ENCODE data around the gene FRMD8.

Gene FRMD8

DNA sequence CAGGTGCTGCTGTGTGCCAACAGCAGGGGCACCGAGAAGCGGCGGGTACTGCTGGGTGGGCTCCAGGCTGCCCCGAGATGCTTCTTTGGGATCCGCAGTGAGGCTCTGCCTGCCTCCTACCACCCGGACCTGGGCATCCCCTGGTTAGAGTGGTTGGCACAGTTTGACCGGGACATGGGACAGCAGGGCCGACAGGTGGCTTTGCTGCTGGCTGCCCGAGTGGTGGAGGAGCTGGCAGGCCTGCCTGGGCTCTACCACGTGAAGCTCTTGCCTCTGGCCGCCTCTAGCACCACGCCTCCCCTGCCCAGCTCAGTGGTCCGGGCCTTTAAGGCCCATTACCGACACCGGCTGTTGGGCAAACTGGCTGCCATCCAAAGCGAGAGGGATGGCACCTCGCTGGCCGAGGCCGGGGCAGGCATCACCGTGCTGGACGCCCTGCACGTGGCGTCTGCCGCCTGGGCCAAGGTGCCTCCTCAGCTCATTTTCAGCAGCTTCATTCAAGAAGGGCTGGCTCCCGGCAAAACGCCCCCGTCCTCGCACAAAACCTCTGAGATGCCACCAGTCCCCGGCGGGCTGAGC lies 30.0 kb upstream of the FRMD8 start:
- no peak overlapping the region for H3K4me3 ChIP-seq (ENCODE audit: low read length)
- no peaks in the 10 kb centered on the region for H3K27me3 ChIP-seq (ENCODE audit: insufficient read depth, low read length)
- no peaks in the 10 kb centered on the region for H3K9me3 ChIP-seq (ENCODE audit: low read length)
- peaks cover 34% of the 10 kb centered on the region for H3K4me1 ChIP-seq (ENCODE audit: insufficient read depth, low read length)
- peaks cover 13% of the 10 kb centered on the region for H3K36me3 ChIP-seq (ENCODE audit: insufficient read depth, low read length)
- H2AFZ ChIP-seq (ENCODE audit: low read depth, low read length): no peak overlapping the region

DNA sequence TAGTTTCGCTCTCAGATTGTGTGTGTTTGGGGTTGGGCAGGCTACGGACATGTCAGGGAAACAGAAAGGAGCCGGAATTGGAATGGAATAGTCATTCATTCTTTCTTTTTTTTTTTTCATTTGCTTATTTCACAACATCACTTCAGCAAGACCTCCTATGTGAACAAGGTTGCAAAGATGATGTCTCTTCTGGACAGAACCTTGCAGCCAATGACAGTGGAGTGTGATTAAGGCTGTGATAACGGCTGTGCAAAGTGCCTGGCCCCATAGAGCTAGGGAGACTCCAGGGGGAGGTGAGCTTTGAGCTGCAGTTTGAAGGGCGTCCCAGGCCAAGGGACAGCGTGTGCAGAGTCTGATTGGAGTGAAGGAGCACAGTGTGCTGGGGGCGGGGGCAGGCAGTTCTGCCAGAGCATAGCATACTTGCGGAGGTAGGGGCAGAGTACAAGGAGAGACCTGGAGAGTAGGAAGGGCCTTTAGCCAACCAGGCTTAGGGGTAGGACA lies 28.5 kb upstream of the FRMD8 start:
- Histone ChIP-seq H3K9me3 (ENCODE audit: low read length) (no peaks in the 10 kb centered on the region), H2AFZ (ENCODE audit: low read depth, low read length) (no peak overlapping the region), H3K4me1 (ENCODE audit: insufficient read depth, low read length) (peaks cover 31% of the 10 kb centered on the region), H3K36me3 (ENCODE audit: insufficient read depth, low read length) (no peaks in the 10 kb centered on the region), H3K27me3 (ENCODE audit: insufficient read depth, low read length) (no peaks in the 10 kb centered on the region), H3K4me3 (ENCODE audit: low read length) (no peak overlapping the region)

DNA sequence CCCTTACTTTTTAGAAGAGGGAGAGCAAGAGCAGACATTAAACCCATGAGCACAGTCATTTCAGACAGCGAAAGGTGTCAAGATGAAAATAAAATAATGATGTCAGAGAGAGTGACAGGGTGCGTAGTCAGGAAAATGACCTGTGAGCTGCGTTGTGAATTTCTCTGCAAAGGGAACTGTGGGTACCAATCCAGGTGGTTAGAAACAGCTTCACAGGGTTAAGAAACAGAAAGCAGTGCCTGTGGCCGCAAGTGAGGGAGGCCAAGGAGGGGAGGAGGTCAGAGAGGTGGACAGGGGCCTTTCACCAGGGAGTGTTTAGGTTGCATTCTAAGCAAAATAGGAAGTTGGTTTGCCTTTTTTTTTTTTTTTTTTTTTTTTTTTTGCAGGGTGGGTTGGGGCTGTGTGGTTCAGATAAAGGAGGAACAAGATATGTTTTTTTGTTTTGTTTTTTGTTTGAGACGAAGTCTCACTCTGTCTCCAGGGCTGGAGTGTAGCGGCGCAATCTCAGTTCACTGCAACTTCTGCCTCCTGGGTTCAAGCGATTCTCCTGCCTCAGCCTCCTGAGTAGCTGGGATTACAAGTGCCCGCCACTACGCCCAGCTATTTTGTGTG lies 24.0 kb upstream of the FRMD8 start:
- no peaks in the 10 kb centered on the region for H3K27me3 ChIP-seq (ENCODE audit: insufficient read depth, low read length)

DNA sequence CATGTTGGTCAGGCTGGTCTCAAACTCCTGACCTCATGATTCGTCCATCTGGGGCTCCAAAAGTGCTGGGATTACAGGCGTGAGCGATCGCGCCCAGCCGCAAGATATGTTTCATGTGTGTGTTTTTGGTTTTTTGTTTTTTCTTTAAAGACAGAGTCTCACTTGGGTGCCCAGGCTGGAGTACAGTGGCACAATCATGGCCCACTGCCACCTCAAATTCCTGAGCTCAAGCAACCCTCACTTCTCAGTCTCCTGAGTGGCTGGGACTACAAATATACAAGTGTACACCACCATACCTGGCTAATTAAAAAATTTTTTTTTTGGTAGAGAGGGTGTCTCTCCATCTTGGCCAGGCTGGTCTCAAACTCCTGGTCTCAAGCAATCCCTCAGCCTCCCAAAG lies 23.5 kb upstream of the FRMD8 start:
- Histone ChIP-seq H3K36me3 (ENCODE audit: insufficient read depth, low read length) (no peaks in the 10 kb centered on the region), H2AFZ (ENCODE audit: low read depth, low read length) (no peak overlapping the region), H3K9me3 (ENCODE audit: low read length) (no peaks in the 10 kb centered on the region), H3K27me3 (ENCODE audit: insufficient read depth, low read length) (no peaks in the 10 kb centered on the region), H3K4me3 (ENCODE audit: low read length) (no peak overlapping the region), H3K4me1 (ENCODE audit: insufficient read depth, low read length) (peaks cover 4% of the 10 kb centered on the region)

More for the DNA sequence above, 24.0 kb upstream of the FRMD8 start:
- no peaks in the 10 kb centered on the region for H3K36me3 ChIP-seq (ENCODE audit: insufficient read depth, low read length)
- no peak overlapping the region for H2AFZ ChIP-seq (ENCODE audit: low read depth, low read length)
- no peaks in the 10 kb centered on the region for H3K9me3 ChIP-seq (ENCODE audit: low read length)
- peaks cover 4% of the 10 kb centered on the region for H3K4me1 ChIP-seq (ENCODE audit: insufficient read depth, low read length)
- H3K4me3 ChIP-seq (ENCODE audit: low read length): no peak overlapping the region

DNA sequence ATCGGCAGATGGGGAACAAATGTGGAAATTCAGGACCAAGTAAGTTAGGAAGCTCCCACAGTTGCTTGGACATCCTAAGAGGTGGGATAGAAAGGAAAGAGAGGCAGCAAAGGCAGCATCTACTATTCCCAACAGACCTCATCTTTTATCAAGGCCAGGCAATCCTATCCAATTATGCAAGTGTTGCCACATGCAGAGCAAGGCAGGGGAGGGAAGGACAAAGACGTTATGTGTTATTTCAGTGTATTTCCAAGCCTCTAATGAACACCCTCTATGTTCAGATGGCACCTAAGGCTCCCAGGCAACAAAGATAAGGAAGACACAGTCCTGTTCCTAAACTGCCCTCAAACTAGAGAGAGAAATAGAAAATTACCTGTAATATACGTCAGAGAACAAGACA lies 22.7 kb upstream of the FRMD8 start:
- no peak overlapping the region for H3K4me3 ChIP-seq (ENCODE audit: low read length)
- peaks cover 4% of the 10 kb centered on the region for H3K4me1 ChIP-seq (ENCODE audit: insufficient read depth, low read length)
- no peaks in the 10 kb centered on the region for H3K36me3 ChIP-seq (ENCODE audit: insufficient read depth, low read length)
- H3K27me3 ChIP-seq (ENCODE audit: insufficient read depth, low read length): no peaks in the 10 kb centered on the region
- no peak overlapping the region for H2AFZ ChIP-seq (ENCODE audit: low read depth, low read length)
- no peaks in the 10 kb centered on the region for H3K9me3 ChIP-seq (ENCODE audit: low read length)

DNA sequence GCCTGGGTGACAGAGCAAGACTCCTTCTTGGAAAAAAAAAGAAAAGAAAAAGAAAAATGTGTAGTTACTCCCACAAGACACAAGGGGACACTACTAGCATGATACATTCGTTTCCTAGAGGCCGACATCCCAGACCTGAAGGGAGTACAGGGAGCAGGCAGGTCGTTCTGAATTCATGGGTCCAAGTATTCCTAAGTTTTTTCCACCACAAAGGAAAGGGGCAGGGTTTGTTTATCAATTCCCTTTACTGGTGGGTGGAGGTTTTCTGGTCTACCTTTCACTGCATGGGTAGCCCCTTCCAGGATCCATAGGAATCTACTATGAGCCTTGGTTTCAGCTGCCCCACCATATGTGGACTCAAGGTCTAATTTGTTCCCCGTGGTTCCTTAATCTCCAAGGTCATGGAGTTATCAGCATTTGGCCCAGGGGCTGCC lies 20.1 kb upstream of the FRMD8 start:
- peaks cover 2% of the 10 kb centered on the region for H3K27me3 ChIP-seq (ENCODE audit: insufficient read depth, low read length)
- H3K9me3 ChIP-seq (ENCODE audit: low read length): no peaks in the 10 kb centered on the region
- no peak overlapping the region for H3K4me3 ChIP-seq (ENCODE audit: low read length)
- H2AFZ ChIP-seq (ENCODE audit: low read depth, low read length): no peak overlapping the region
- no peaks in the 10 kb centered on the region for H3K36me3 ChIP-seq (ENCODE audit: insufficient read depth, low read length)
- no peaks in the 10 kb centered on the region for H3K4me1 ChIP-seq (ENCODE audit: insufficient read depth, low read length)

DNA sequence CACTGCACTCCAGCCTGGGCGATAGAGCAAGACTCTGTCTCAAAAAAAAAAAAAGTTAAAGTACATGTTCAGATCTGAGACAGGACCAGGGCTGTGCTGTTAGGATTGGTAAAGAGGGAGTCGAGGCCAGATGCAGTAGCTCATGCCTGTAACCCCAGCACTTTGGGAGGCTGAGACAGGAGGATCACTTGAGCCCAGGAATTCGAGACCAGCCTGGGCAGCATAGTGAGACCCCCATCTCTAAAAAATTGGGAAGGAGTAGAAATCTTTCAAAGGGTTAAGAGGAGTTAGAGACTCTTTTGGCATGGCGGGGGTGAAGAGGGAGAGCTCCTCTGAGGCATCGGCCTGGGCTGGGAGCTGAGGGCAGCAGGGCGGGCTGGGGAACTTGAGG lies 15.8 kb upstream of the FRMD8 start:
- H3K36me3 ChIP-seq (ENCODE audit: insufficient read depth, low read length): no peaks in the 10 kb centered on the region
- H3K4me3 ChIP-seq (ENCODE audit: low read length): no peak overlapping the region
- H3K9me3 ChIP-seq (ENCODE audit: low read length): no peaks in the 10 kb centered on the region
- no peak overlapping the region for H2AFZ ChIP-seq (ENCODE audit: low read depth, low read length)
- no peaks in the 10 kb centered on the region for H3K4me1 ChIP-seq (ENCODE audit: insufficient read depth, low read length)
- H3K27me3 ChIP-seq (ENCODE audit: insufficient read depth, low read length): peaks cover 2% of the 10 kb centered on the region

DNA sequence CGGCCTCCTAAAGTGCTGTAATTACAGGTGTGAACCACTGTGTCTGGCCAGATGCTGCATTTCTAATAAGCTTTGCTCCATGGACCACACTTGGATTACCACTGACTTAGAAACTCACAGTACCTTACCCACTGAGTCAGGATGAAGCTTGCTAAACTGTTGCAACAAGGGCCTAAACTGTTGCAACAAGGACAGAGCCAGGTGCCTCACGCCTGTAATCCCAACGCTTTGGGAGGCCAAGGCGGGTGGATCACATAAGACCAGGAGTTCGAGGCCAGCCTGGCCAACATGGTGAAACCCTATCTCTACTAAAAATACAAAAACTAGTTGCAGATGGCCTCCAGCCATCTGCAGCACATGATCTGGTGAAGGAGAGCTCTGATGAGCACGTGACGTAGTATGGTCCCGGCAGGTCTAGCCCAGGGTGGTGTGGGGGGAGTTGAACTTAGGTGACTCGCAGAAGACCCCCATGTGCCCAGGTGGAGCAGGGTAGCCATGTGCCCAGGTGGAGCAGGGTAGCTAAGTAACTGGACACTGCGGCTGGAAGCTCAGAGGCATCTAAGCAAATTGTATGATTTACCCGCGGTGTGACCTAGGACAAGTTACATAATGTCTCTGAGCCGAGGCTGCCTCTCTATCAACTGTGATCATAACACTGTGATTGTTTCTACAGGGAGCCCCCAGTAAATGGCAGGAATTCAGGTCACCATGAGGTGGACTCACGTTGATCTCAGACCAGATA lies 12.4 kb upstream of the FRMD8 start:
- no peak overlapping the region for H2AFZ ChIP-seq (ENCODE audit: low read depth, low read length)
- no peak overlapping the region for H3K4me3 ChIP-seq (ENCODE audit: low read length)
- peaks cover 7% of the 10 kb centered on the region for H3K27me3 ChIP-seq (ENCODE audit: insufficient read depth, low read length)
- no peaks in the 10 kb centered on the region for H3K36me3 ChIP-seq (ENCODE audit: insufficient read depth, low read length)
- peaks cover 2% of the 10 kb centered on the region for H3K4me1 ChIP-seq (ENCODE audit: insufficient read depth, low read length)
- H3K9me3 ChIP-seq (ENCODE audit: low read length): no peaks in the 10 kb centered on the region

DNA sequence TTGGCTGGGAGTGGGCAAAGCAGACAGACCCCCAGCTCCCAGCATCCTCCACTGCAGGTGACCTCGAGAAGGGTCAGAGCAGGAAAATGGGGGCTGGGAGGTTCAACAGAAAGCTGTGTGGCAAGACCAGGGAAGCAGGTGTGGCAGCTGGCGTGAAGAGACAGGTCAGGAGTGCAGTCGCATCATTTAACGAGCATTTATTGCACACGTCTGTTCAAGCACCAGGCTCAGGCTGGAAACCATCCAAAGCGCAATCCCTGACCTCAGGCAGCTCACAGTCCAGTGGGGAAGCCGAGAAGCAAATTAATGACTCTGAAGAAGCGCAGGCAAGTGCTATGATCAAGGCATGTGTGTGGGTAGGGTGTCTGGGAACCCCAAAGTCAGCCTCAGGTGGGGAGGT lies 11.4 kb upstream of the FRMD8 start:
- H3K27me3 ChIP-seq (ENCODE audit: insufficient read depth, low read length): peaks cover 5% of the 10 kb centered on the region
- H3K36me3 ChIP-seq (ENCODE audit: insufficient read depth, low read length): no peaks in the 10 kb centered on the region
- no peak overlapping the region for H2AFZ ChIP-seq (ENCODE audit: low read depth, low read length)
- H3K4me1 ChIP-seq (ENCODE audit: insufficient read depth, low read length): peaks cover 2% of the 10 kb centered on the region
- no peaks in the 10 kb centered on the region for H3K9me3 ChIP-seq (ENCODE audit: low read length)
- H3K4me3 ChIP-seq (ENCODE audit: low read length): no peak overlapping the region

DNA sequence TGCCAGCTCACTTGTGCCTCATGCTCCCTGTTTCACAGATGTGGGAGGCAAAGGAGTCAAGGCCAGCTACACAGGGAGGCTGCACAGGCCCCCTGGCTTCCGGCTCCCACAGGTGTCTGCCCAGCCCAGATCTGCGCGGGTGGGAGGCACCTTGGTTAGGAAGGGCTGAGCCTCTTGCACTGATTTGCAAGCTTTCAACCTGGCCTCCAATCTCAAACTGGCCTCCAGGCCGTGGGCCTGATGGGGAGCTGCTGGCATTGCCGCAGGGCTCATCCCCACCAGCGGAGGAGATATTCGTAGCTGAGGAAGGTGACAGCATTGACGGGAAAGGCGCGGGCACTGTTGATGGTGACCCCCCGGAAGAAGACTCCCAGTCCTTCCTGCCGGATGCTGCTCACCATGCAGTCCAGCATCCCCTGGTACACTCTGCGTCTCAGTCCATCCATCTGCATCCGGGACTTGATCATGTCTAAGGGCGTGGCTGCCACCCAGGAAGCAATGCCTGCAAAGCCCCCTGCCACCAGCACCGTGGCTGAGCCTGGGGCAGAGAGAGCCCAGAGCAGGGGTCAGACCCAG lies 10.2 kb upstream of the FRMD8 start:
- no peaks in the 10 kb centered on the region for H3K9me3 ChIP-seq (ENCODE audit: low read length)

DNA sequence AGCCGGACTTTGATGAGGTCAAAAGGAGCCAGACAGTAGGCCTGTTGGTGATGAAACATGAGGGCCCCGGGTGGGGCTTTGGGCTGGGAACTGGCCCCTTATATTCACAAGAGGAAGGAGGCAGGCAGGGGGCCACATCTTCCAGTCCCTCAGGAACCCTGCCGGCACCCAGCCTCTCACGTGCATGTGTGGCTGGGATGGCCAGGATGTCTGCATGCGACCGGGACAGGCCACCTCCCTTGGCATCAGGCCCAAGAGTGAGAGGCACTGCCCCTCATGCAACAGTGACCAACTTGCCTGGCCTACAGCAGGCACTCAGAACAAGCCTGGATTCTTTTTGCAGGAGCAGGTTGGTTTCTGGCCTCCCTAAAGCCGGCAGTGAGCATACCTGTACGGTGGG lies 9.4 kb upstream of the FRMD8 start:
- H3K4me3 ChIP-seq (ENCODE audit: low read length): no peak overlapping the region
- no peaks in the 10 kb centered on the region for H3K9me3 ChIP-seq (ENCODE audit: low read length)
- H2AFZ ChIP-seq (ENCODE audit: low read depth, low read length): no peak overlapping the region
- H3K36me3 ChIP-seq (ENCODE audit: insufficient read depth, low read length): no peaks in the 10 kb centered on the region
- H3K27me3 ChIP-seq (ENCODE audit: insufficient read depth, low read length): peaks cover 5% of the 10 kb centered on the region
- peaks cover 6% of the 10 kb centered on the region for H3K4me1 ChIP-seq (ENCODE audit: insufficient read depth, low read length)

More for the DNA sequence above, 10.2 kb upstream of the FRMD8 start:
- H2AFZ ChIP-seq (ENCODE audit: low read depth, low read length): no peak overlapping the region
- H3K27me3 ChIP-seq (ENCODE audit: insufficient read depth, low read length): peaks cover 5% of the 10 kb centered on the region
- H3K4me3 ChIP-seq (ENCODE audit: low read length): no peak overlapping the region
- peaks cover 2% of the 10 kb centered on the region for H3K4me1 ChIP-seq (ENCODE audit: insufficient read depth, low read length)
- no peaks in the 10 kb centered on the region for H3K36me3 ChIP-seq (ENCODE audit: insufficient read depth, low read length)

DNA sequence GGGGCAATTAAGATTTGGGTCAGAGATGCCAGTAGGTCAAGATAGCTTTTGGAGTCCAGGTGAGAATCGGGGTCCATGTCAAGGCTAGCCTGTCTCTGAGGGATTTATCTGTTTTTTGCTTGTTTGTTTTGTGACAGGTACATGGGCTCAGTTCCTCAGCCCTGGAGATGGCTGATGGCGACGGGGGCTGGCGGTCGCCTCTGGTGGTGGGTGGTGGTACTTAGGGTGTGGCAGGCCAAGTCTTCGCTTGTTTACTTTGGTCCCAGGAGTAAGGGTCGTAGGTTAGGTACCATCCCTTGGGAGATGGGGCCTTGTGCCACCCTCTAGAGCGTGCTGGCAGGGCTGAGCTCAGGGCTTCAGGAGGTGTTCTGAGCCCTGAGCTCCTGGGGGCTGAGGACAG lies 8.7 kb upstream of the FRMD8 start:
- Histone ChIP-seq H3K4me3 (ENCODE audit: low read length) (no peak overlapping the region), H2AFZ (ENCODE audit: low read depth, low read length) (no peak overlapping the region)

DNA sequence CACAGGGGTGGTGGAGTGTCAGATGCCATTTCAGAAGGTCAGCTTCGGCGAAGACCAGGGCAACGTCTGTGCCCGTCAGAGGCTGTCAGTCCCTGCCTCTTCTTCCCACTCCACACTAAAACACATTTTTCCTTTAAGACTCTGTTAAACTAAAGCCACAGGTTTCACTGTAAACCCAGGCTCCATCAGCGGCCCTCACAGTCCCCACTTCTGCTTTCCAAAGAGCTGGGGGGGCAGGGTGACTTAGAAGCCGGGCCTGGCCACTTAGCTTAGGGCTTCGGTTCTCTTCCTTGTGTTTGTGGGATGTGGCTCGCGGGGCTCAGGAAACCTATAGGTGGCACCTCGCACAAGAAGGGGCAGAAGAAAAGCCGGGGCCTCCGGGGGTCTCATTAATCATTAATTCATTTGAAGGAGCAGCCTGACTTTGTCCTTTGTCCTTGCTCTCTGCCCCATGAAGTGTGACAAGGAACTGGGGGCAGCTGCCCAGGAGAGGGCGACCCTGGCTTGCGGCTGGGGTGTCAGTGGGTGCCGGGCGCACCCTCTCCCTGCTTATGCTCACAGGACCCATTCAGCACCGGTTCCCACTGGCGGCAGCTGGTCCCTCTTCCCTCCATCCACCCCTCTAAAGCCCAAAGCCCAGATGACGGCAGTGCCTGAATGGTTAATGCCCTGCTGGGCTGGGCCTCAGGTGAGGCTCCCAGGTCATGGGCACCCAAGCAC lies 8.1 kb upstream of the FRMD8 start:
- no peak overlapping the region for H3K4me3 ChIP-seq (ENCODE audit: low read length)
- H3K4me1 ChIP-seq (ENCODE audit: insufficient read depth, low read length): peaks cover 15% of the 10 kb centered on the region
- no peaks in the 10 kb centered on the region for H3K36me3 ChIP-seq (ENCODE audit: insufficient read depth, low read length)
- peaks cover 5% of the 10 kb centered on the region for H3K27me3 ChIP-seq (ENCODE audit: insufficient read depth, low read length)
- H2AFZ ChIP-seq (ENCODE audit: low read depth, low read length): no peak overlapping the region
- no peaks in the 10 kb centered on the region for H3K9me3 ChIP-seq (ENCODE audit: low read length)

More for the DNA sequence above, 8.7 kb upstream of the FRMD8 start:
- Histone ChIP-seq H3K4me1 (ENCODE audit: insufficient read depth, low read length) (peaks cover 14% of the 10 kb centered on the region), H3K9me3 (ENCODE audit: low read length) (no peaks in the 10 kb centered on the region), H3K27me3 (ENCODE audit: insufficient read depth, low read length) (peaks cover 5% of the 10 kb centered on the region), H3K36me3 (ENCODE audit: insufficient read depth, low read length) (no peaks in the 10 kb centered on the region)
